GM19099 (cell line): ENCODE measurements around the gene RHOT1.
A peak's percentile ranks its signal among the peaks of the same experiment; 100 is the strongest.

Experiments
- POLR2A ChIP-seq: IDR thresholded peaks from 3 replicates; pipeline ENCODE4 v1.6.1; 2011; ENCODE audit warnings: low read depth; ENCODE audit not compliant: insufficient read length; ENCODE audit errors: extremely low read depth

The RHOT1 gene

GRCh38 chr17:32142038-32142856, at the start of gene RHOT1:
Gene RHOT1 (plus strand): TSS chr17:32142502. CDS start chr17:32142693, 191 bp downstream.
- TF ChIP-seq POLR2A, result peak; percentile 59

- TF ChIP-seq POLR2A, result no peak
Measured at GRCh38 chr17:32099686-32100085, 42.6 kb upstream of the RHOT1 start.

- no peak for TF ChIP-seq POLR2A
Measured at GRCh38 chr17:32100971-32101631, 41.2 kb upstream of the RHOT1 start.

GRCh38 chr17:32102172-32102571, 40.1 kb upstream of the RHOT1 start:
- no peak for TF ChIP-seq POLR2A

GRCh38 chr17:32102646-32103186, 39.6 kb upstream of the RHOT1 start:
- no peak for TF ChIP-seq POLR2A

- TF ChIP-seq POLR2A, result no peak
Measured at GRCh38 chr17:32103476-32104113, 38.7 kb upstream of the RHOT1 start.

GRCh38 chr17:32104158-32104557, 38.1 kb upstream of the RHOT1 start:
- TF ChIP-seq POLR2A, result no peak

GRCh38 chr17:32110596-32110995, 31.7 kb upstream of the RHOT1 start:
- TF ChIP-seq POLR2A, result no peak

GRCh38 chr17:32111141-32111771, 31.0 kb upstream of the RHOT1 start:
- no peak for TF ChIP-seq POLR2A

GRCh38 chr17:32112416-32112815, 29.9 kb upstream of the RHOT1 start:
- no peak for TF ChIP-seq POLR2A

GRCh38 chr17:32114536-32114935, 27.8 kb upstream of the RHOT1 start:
- TF ChIP-seq POLR2A, result no peak

GRCh38 chr17:32116937-32117336, 25.4 kb upstream of the RHOT1 start:
- TF ChIP-seq POLR2A, result no peak

GRCh38 chr17:32117399-32117798, 24.9 kb upstream of the RHOT1 start:
- TF ChIP-seq POLR2A, result no peak

GRCh38 chr17:32118835-32119234, 23.5 kb upstream of the RHOT1 start:
- TF ChIP-seq POLR2A, result no peak

GRCh38 chr17:32120141-32120540, 22.2 kb upstream of the RHOT1 start:
- TF ChIP-seq POLR2A, result no peak
